Hematopoietic multipotent progenitor cell (in vitro differentiated cells): ENCODE measurements around the gene CALHM4. TPM values are rescaled to one million over a fixed set of nuclear protein-coding genes. Genes with fewer than 3 reads are reported as not detected.

Experiments used
- DNase-seq, 3 donors: peaks; one replicate each; pipeline ENCODE4 v3.0.0-alpha.2; 2011 to 2015; ENCODE audit warnings: low read depth in 2 of 3, low spot score in 2 of 3
- total RNA-seq: library from RNA; depleted of rRNA; stranded (reverse); fragments of >200 nt; gene quantifications from one replicate; pipeline ENCODE4 v1.2.3, GENCODE V29; 2012

The CALHM4 gene
- not detected for total RNA-seq

GRCh38 chr6:116553451-116553850 is at the start of gene CALHM4:
Gene CALHM4 (plus strand): TSS chr6:116553751. CDS start chr6:116553794, 43 bp downstream.
- DNase-seq: no peak

- no peak for DNase-seq
Measured at GRCh38 chr6:116507324-116507723, 46.2 kb upstream of the CALHM4 start.

DNA sequence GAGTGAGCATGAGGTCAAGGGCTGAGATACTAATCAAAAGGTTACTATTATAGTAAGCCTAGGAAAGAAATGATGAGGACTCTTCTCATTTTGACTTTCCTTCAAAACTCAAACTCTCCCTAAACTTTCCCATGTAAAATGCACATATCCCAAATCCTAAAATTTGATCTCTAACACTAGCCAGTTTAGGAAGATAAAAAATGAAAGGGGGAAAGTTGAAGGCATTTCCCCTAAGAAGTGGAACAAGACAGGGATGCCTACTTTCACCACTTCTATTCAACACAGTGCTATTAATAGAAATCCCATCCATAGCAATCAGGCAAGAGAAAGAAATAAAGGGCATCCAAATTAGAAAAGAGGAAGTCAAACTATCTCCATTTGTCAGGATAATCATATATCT is 45.0 kb upstream of the CALHM4 start:
- DNase-seq: no peak

GRCh38 chr6:116511424-116512110 is 42.0 kb upstream of the CALHM4 start, which contains the start of gene CALHM5:
Gene CALHM5 (plus strand): TSS chr6:116511639. CDS start chr6:116511697, 58 bp downstream.
- DNase-seq: no peak

DNA sequence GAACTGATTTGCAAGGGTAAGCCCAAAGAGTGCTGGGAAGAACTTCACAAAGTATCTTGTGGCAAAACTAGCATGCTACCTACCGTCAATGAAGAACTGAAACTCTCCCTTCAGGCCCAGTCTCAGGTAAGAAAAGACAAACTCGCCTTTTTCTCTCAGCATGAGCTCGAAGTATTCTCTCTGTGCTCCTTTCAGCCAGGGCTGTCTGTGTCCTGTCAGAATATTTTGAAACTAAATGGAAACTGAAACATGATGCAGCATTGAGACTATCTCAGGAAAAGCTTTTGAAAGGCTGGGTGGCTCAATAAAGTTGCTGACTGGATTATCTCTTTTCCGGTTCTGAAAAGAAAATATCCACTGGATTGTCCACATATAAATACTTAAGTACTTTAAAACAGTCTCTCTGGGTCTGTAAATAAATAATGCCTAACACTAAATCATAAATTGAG is 41.4 kb upstream of the CALHM4 start:
- DNase-seq: no peak

DNA sequence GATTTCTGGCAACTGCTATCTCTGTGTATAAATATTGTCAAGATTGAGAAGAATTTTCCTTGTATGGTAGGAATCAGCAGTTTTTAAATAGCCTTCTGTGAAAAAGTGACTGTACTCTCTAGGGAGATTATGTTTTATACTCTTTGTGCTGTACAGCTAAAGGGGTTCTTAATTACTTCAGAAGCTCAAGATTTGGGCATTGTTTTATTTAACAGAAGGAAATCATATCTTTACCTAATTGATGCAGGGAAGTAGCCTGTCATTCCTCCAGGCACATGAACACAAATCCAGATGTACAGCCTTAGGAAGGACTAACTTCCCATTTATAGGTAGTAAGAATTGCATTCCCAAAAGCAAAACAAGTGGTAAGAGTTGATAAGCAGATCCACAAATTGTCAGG is 40.8 kb upstream of the CALHM4 start:
- DNase-seq: no peak

- no peak for DNase-seq
Measured at GRCh38 chr6:116513224-116513875, 40.2 kb upstream of the CALHM4 start.

- DNase-seq: no peak
Measured at GRCh38 chr6:116514111-116514510, 39.4 kb upstream of the CALHM4 start.

DNA sequence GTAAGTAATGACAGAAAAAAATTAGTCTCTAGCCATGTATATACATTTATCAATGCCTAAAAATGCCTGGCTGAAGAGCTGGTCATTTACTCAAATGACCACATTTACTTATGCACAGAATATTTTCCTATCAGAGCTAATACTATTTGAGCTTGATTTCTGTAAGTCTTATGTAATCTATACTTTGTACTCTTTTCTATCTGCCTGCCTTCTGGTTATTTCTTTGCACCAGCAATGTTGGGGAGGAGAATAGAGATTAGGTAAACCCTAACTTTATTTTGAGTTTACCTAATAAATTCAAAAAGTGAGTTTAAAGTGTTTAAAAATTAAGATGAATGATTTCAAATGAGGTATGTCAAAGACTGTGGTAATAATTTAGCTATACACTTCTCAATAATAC is 38.4 kb upstream of the CALHM4 start:
- no peak for DNase-seq

DNA sequence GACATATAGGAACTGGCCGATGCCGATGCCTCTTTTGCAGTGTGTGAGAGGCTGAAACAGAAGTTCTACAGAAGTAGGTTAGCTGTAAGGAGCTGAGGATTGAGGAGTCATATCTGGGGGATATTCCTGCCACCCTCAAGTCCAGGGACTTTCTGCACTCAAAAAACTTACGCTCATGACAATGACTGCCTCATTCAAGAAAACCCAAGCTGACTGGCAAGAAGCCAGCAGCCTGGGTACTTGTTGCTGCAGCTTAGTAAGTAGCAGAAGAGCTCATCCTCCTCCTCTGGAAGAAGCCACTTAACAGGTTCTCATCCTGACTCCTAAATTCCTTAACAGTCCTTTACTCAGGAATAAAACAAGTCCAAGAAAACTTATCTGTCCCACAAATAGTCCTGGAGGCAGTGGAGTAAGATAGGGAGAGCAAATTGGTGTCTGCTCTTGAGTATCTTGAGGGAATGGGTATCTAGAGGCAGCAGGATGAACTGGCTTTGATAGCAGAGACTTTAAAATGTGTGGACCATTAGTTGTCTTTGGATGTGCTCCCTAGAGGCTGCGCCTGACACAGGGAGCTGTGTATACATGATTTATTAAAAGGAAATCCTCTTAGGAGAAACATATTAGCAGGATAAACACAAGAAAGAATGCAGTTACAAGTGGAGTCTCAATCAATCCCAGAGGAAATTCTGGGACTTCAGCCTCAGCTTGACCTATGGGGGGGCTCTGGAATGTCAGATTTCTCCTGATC is 34.8 kb upstream of the CALHM4 start:
- DNase-seq: peak in 1 of 3 donors; percentile 12

GRCh38 chr6:116522896-116523295 is 30.7 kb upstream of the CALHM4 start:
- no peak for DNase-seq

- DNase-seq: no peak
Measured at GRCh38 chr6:116524236-116524635, 29.3 kb upstream of the CALHM4 start.

DNA sequence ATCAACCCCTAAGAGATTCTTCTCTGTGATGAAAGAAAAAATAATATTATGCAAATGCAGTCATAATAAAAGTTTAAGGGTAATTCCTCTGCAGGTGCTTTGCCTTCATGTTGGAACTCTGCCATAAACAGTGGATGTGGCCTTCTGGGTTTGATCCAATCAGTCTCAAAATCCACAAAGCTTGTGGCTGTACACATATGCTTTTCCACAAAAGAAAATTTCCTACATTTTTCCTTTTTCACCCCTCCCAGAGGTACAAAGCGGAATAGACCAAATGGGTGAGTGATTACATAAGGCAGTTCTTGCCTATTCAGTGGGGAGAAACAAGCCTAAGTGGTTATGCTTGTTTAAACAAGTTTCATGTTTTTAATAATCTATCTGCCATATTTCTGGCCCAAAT is 25.4 kb upstream of the CALHM4 start:
- DNase-seq: no peak

- no peak for DNase-seq
Measured at GRCh38 chr6:116528780-116529179, 24.8 kb upstream of the CALHM4 start.

DNA sequence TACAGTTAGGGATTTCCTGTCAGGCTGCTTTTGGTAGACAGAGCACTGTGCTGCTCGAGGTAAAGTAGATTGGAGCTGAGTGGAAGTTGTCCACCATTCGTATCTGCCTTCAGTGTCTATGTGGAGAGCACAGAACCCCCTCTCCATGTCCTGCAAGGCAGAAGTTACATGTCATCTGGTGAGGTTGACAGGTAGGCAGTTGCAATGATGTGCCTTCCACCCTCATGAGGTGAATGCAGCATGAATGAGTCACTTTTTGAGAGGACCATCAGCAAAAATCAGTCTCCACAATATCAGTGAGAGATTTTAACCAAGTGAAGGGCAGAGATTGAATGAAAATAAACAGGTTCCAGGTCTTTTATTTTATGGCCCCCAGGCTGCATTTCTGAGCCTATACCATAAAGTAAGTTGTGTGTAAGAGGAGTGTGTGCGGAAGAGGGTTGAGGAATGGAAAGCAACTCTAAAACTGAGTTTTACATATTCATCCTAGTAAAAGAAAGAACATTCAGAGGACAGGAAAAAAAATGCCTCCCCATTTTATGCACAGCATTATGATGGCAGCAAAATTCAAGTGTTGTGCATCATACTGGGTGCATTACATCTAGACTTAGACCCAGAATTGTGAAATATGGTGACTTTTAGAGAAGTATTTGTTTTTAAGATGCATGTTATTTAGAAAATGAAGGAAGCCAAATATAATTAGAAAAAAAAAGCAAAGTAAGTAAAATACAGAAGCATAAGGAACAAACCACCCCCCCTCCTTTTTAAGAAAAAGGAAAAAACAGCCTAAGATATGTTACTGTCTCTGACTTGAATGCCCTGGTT is 23.9 kb upstream of the CALHM4 start:
- no peak for DNase-seq

DNA sequence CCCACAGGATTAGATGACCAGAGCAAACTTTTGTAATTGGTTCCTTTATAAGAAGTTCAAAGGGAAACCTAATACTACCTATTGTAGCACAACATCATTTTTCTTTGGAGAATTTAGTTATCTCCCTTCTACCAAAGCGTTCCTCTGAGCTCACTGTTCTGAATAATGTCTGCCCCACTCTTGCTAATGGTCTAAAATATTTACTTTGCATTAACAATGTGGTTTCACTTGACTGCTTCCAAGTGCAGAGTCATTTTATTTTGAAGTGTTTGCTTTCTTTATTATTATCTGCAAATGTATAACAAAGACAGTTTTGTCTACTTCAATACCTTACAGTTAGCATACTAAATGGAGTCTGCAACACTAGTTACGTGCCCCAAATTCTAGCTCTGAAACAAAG is 23.1 kb upstream of the CALHM4 start:
- DNase-seq: no peak

- peak; percentile 28 to 87 (median 73) for DNase-seq
Measured at GRCh38 chr6:116531675-116532570, 21.6 kb upstream of the CALHM4 start.

GRCh38 chr6:116533233-116533957 is 20.2 kb upstream of the CALHM4 start:
- no peak for DNase-seq

GRCh38 chr6:116535109-116535508 is 18.4 kb upstream of the CALHM4 start:
- DNase-seq: no peak
